NT2/D1 (cell line): Measurements from ENCODE around the gene PSMG4.

Experiments used
- SUZ12 ChIP-seq: IDR thresholded peaks from 2 replicates; pipeline ENCODE4 v1.6.1; 2011; ENCODE audit not compliant: insufficient read length, insufficient read depth; ENCODE audit errors: extremely low read depth
- YY1 ChIP-seq: IDR thresholded peaks from 2 replicates; pipeline ENCODE4 v1.6.1; 2011; ENCODE audit not compliant: insufficient read length, insufficient read depth

DNA sequence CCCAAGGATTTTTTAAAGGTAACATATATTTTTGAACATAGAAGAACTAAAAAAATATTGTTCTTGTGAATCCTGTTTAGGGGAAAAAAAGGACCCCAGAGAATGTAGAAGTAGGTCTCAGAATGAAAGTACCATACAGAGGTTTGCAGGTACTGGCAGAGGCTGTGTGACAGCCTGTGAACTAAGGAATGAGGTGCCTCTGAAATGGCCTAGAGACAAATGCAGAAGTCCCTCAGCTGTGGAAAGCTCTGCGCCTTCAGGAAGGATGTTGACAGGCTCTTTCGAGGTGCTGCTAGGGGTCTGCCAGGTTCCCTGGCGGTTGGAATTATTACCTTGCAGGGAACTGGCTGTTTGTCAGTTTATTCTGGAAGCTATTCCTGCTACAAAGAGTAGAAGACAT lies 22.7 kb upstream of the PSMG4 start:
- TF ChIP-seq YY1 (no peak), SUZ12 (no peak)
